Liver (tissue), 9 donors: Measurements from ENCODE around the gene HS6ST3. TPM values are rescaled to one million over a fixed set of nuclear protein-coding genes. Genes with fewer than 3 reads are reported as not detected.

Experiments
- DNase-seq: peaks from one replicate; pipeline ENCODE4 v3.0.0-alpha.2; 2017; ENCODE audit warnings: low spot score
- H3K27ac ChIP-seq, 2 donors: one replicate each; pipeline ENCODE4 v1.7.0; 2013; ENCODE audit warnings: inconsistent platforms in 2 of 2, low read length in 2 of 2, control low read depth in 1 of 2, low read depth in 1 of 2, mild to moderate bottlenecking in 1 of 2
- H3K27me3 ChIP-seq, 4 donors: one replicate each; pipeline versions ENCODE4 v1.6.1 to v1.7.0; 2013; ENCODE audit warnings: low read length in 3 of 4, inconsistent platforms in 1 of 4, mild to moderate bottlenecking in 1 of 4, moderate library complexity in 1 of 4; ENCODE audit not compliant: control insufficient read depth in 4 of 4, insufficient read depth in 4 of 4
- H3K36me3 ChIP-seq, 4 donors: one replicate each; pipeline versions ENCODE4 v1.6.1 to v1.7.0; 2013; ENCODE audit warnings: low read length in 3 of 4, mild to moderate bottlenecking in 3 of 4, low read depth in 1 of 4, moderate library complexity in 1 of 4; ENCODE audit not compliant: control insufficient read depth in 4 of 4, insufficient read depth in 3 of 4
- H3K4me1 ChIP-seq, 4 donors: one replicate each; pipeline versions ENCODE4 v1.6.1 to v1.7.0; 2013; ENCODE audit warnings: low read length in 3 of 4, mild to moderate bottlenecking in 3 of 4, moderate library complexity in 1 of 4; ENCODE audit not compliant: control insufficient read depth in 4 of 4, insufficient read depth in 4 of 4
- H3K4me3 ChIP-seq, 3 donors: one replicate each; pipeline versions ENCODE4 v1.6.1 to v1.7.0; 2013; ENCODE audit warnings: low read length in 3 of 3, control low read depth in 1 of 3, low read depth in 1 of 3, mild to moderate bottlenecking in 1 of 3
- H3K9ac ChIP-seq, 2 donors: one replicate each; pipeline ENCODE4 v1.7.0; 2013; ENCODE audit warnings: low read length in 2 of 2, mild to moderate bottlenecking in 2 of 2, moderate library complexity in 2 of 2, control low read depth in 1 of 2, low read depth in 1 of 2
- H3K9me3 ChIP-seq, 4 donors: one replicate each; pipeline versions ENCODE4 v1.6.1 to v1.7.0; 2013; ENCODE audit warnings: low read length in 3 of 4; ENCODE audit not compliant: control insufficient read depth in 4 of 4
- ATF3 ChIP-seq: IDR thresholded peaks from 2 replicates; pipeline ENCODE4 v1.6.1; 2016; ENCODE audit warnings: antibody characterized with exemption
- CTCF ChIP-seq: fragments of 150-350 bp; IDR thresholded peaks from 2 replicates; pipeline ENCODE4 v1.5.1; 2017; ENCODE audit warnings: improper control_type of control experiment, low read depth, low read length; ENCODE audit not compliant: missing input control
- EGR1 ChIP-seq, 2 donors: IDR thresholded peaks; 2 replicates each; pipeline ENCODE4 v1.6.1; 2016 to 2018; ENCODE audit warnings: antibody characterized with exemption in 2 of 2, low read depth in 2 of 2
- FOXA1 ChIP-seq: IDR thresholded peaks from 2 replicates; pipeline ENCODE4 v1.6.1; 2016; ENCODE audit warnings: antibody characterized with exemption
- FOXA2 ChIP-seq: IDR thresholded peaks from 2 replicates; pipeline ENCODE4 v1.6.1; 2016; ENCODE audit warnings: antibody characterized with exemption
- GABPA ChIP-seq, 2 donors: IDR thresholded peaks in 1 of 2; conservative IDR thresholded peaks in 1 of 2; 2 replicates each; pipeline ENCODE4 v1.6.1; 2016; ENCODE audit warnings: antibody characterized with exemption in 2 of 2, mild to moderate bottlenecking in 1 of 2, moderate library complexity in 1 of 2
- HNF4A ChIP-seq, 2 donors: conservative IDR thresholded peaks; 2 replicates each; pipeline ENCODE4 v1.6.1; 2016; ENCODE audit warnings: antibody characterized with exemption in 2 of 2, mild to moderate bottlenecking in 2 of 2
- HNF4G ChIP-seq: IDR thresholded peaks from 2 replicates; pipeline ENCODE4 v1.6.1; 2016; ENCODE audit warnings: antibody characterized with exemption
- JUND ChIP-seq, 2 donors: IDR thresholded peaks; 2 replicates each; pipeline ENCODE4 v1.6.1; 2016; ENCODE audit warnings: antibody characterized with exemption in 2 of 2
- NR2F2 ChIP-seq: IDR thresholded peaks from 2 replicates; pipeline ENCODE4 v1.6.1; 2016; ENCODE audit warnings: antibody characterized with exemption
- RAD21 ChIP-seq, 2 donors: IDR thresholded peaks; 2 replicates each; pipeline ENCODE4 v1.6.1; 2016; ENCODE audit warnings: antibody characterized with exemption in 2 of 2, mild to moderate bottlenecking in 2 of 2
- REST ChIP-seq: IDR thresholded peaks from 2 replicates; pipeline ENCODE4 v1.6.1; 2016; ENCODE audit warnings: antibody characterized with exemption, mild to moderate bottlenecking
- RXRA ChIP-seq, 2 donors: IDR thresholded peaks; 2 replicates each; pipeline ENCODE4 v1.6.1; 2017 to 2018; ENCODE audit warnings: antibody characterized with exemption in 2 of 2, mild to moderate bottlenecking in 1 of 2
- SP1 ChIP-seq: IDR thresholded peaks from 2 replicates; pipeline ENCODE4 v1.6.1; 2018; ENCODE audit warnings: antibody characterized with exemption, mild to moderate bottlenecking
- TAF1 ChIP-seq: conservative IDR thresholded peaks from 2 replicates; pipeline ENCODE4 v1.6.1; 2016; ENCODE audit warnings: antibody characterized with exemption, mild to moderate bottlenecking
- YY1 ChIP-seq: IDR thresholded peaks from 2 replicates; pipeline ENCODE4 v1.6.1; 2016; ENCODE audit warnings: antibody characterized with exemption, mild to moderate bottlenecking
- WGBS: extraction: QIAGEN DNeasy Blood & Tissue Kit; methylation state at CpG from one replicate; pipeline ENCODE4 v1.1.7; 2013; 5-methylcytosine and 5-hydroxymethylcytosine counted together
- polyA plus RNA-seq, 2 donors: library from polyadenylated mRNA; stranded (reverse) in 1 of 2; unstranded in 1 of 2; fragments of 200-250 nt in 1 of 2; fragments of >200 nt in 1 of 2; fragmentation: Nextera tagmentation in 1 of 2; extraction: Ambion mirVana in 1 of 2; gene quantifications; one replicate each; pipeline versions ENCODE4 v1.2.1 to v1.2.3, GENCODE V29; 2013 to 2015
- total RNA-seq, 2 donors: library from RNA; depleted of rRNA; stranded (reverse); fragments of >200 nt; gene quantifications; one replicate each; pipeline ENCODE4 v1.2.3, GENCODE V29; 2014
- TF ChIP-seq, protein P1 (sequence below): IDR thresholded peaks from 2 replicates; pipeline ENCODE4 v1.6.1; 2016; ENCODE audit warnings: antibody characterized with exemption
- TF ChIP-seq, protein P2 (sequence below): IDR thresholded peaks from 2 replicates; pipeline ENCODE4 v1.6.1; 2016; ENCODE audit warnings: antibody characterized with exemption
- donor health status: healthy.
- donor health status: healthy.
- donor health status: healthy.
- donor health status: healthy.
- donor health status: healthy.

Gene HS6ST3
- total and polyA plus RNA-seq, 4 donors, result under 0.01 TPM; not detected in 3

DNA sequence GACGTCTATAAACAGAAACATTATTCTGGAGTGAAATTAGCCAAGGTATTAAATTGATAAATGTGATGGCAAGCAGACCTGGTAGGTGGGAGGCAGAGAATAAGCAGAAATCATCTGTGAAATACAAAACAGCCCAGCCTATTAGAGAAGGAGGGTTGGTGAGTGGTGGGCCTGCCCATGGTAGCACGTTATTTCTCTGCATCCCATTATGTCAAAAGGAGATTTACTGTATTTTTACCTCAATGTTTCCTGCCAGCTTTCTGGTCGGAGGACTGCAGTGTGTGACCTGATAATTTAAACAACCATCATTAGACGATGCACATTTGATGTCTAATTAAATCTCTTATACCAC is 703.5 kb downstream of the HS6ST3 start:
- Histone ChIP-seq H3K27ac (no peak overlapping the region), H3K27me3 (peaks cover 0 to 7% (median 0%) of the 10 kb centered on the region in 4 donors), H3K36me3 (no peaks in the 10 kb centered on the region), H3K4me1 (no peaks in the 10 kb centered on the region), H3K9me3 (no peaks in the 10 kb centered on the region), H3K9ac (no peak overlapping the region), H3K4me3 (no peak overlapping the region)
- DNase-seq, result no peak
- TF ChIP-seq CTCF, result no peak
- WGBS, result 59% methylated on average over 4 of the region's 4 CpGs

DNA sequence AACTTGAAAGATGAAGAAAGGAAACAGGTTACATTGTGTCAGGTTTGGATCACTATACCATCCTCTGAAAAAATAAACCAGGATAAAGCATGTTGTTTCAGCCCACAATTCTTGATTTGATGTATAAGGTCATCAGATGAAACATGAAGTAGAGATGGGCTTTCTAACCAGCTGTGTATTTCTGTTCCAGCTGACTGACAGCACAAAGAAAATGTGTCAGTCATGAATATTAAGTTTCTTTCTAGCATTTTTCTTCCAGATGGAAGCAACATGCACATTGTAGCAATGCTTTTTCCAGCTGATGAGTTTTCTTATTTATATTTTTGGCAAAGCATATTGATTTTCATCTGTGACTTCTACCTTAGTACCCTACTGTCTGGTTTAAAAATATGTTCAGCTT is 704.8 kb downstream of the HS6ST3 start:
- H3K27me3 ChIP-seq, result peaks cover 0 to 7% (median 0%) of the 10 kb centered on the region in 4 donors
- H3K4me3 ChIP-seq, result no peak overlapping the region
- H3K4me1 ChIP-seq, result no peaks in the 10 kb centered on the region
- H3K27ac ChIP-seq, result no peak overlapping the region
- TF ChIP-seq RXRA (IDR thresholded peaks at IDR 0.05), result no peak
- no peak for TF ChIP-seq HNF4G
- TF ChIP-seq, protein P1, sequence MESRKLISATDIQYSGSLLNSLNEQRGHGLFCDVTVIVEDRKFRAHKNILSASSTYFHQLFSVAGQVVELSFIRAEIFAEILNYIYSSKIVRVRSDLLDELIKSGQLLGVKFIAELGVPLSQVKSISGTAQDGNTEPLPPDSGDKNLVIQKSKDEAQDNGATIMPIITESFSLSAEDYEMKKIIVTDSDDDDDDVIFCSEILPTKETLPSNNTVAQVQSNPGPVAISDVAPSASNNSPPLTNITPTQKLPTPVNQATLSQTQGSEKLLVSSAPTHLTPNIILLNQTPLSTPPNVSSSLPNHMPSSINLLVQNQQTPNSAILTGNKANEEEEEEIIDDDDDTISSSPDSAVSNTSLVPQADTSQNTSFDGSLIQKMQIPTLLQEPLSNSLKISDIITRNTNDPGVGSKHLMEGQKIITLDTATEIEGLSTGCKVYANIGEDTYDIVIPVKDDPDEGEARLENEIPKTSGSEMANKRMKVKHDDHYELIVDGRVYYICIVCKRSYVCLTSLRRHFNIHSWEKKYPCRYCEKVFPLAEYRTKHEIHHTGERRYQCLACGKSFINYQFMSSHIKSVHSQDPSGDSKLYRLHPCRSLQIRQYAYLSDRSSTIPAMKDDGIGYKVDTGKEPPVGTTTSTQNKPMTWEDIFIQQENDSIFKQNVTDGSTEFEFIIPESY, result no peak
- TF ChIP-seq EGR1 (IDR thresholded peaks at IDR 0.05; ENCODE audit: low read depth in 2 of 2), result no peak
- no peak for TF ChIP-seq HNF4A (conservative IDR thresholded peaks at IDR 0.05)
- no peak for TF ChIP-seq NR2F2
- no peak for TF ChIP-seq REST
- TF ChIP-seq FOXA2, result no peak
- TF ChIP-seq, protein P2, sequence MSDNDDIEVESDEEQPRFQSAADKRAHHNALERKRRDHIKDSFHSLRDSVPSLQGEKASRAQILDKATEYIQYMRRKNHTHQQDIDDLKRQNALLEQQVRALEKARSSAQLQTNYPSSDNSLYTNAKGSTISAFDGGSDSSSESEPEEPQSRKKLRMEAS, result no peak
- no peak for TF ChIP-seq FOXA1
- TF ChIP-seq TAF1, result no peak
- no peak for TF ChIP-seq GABPA (IDR thresholded peaks at IDR 0.05 in 1 of 2, conservative IDR thresholded peaks at IDR 0.05 in 1 of 2)
- TF ChIP-seq JUND (IDR thresholded peaks at IDR 0.05), result no peak
- no peak for TF ChIP-seq ATF3
- TF ChIP-seq YY1, result no peak
- no peak for TF ChIP-seq CTCF
- no peak for TF ChIP-seq SP1
- no peak for TF ChIP-seq RAD21 (IDR thresholded peaks at IDR 0.05)
- DNase-seq, result no peak
- H3K9me3 ChIP-seq, result no peaks in the 10 kb centered on the region
- no peaks in the 10 kb centered on the region for H3K36me3 ChIP-seq
- H3K9ac ChIP-seq, result no peak overlapping the region
